Neural cell (in vitro differentiated cells): ENCODE results near the gene ADGRL3.

Source experiments
- CTCF ChIP-seq: fragments of 450-650 bp; IDR thresholded peaks from 2 replicates; pipeline ENCODE4 v1.5.1; 2014; ENCODE audit warnings: antibody characterized with exemption, mild to moderate bottlenecking, moderate library complexity; ENCODE audit not compliant: poor library complexity, severe bottlenecking
- POLR2AphosphoS5 ChIP-seq: IDR thresholded peaks from 2 replicates; pipeline ENCODE4 v1.6.1; 2012
- SMC3 ChIP-seq: fragments of 450-650 bp; conservative IDR thresholded peaks from 2 replicates; pipeline ENCODE4 v1.6.1; 2014; ENCODE audit warnings: antibody characterized with exemption, mild to moderate bottlenecking, moderate library complexity; ENCODE audit not compliant: poor library complexity

- TF ChIP-seq CTCF (no peak), SMC3 (no peak), POLR2AphosphoS5 (no peak)
These were observed 672.9 kb downstream of the ADGRL3 start for GRCh38 chr4:61872983-61873382.
